Suprapubic skin (tissue), 4 donors: ENCODE results near the gene EEFSEC. TPM values are rescaled to one million over a fixed set of nuclear protein-coding genes. Genes with fewer than 3 reads are reported as not detected.

Source experiments
- DNase-seq, 2 donors: peaks; one replicate each; pipeline ENCODE4 v3.0.0-alpha.2; 2019; ENCODE audit warnings: low spot score in 2 of 2
- H3K27ac ChIP-seq: fragments of 200-600 bp; sonication (generic); one replicate; pipeline ENCODE4 v1.5.1; 2019
- H3K27me3 ChIP-seq: fragments of 200-600 bp; sonication (generic); one replicate; pipeline ENCODE4 v1.5.1; 2019
- H3K36me3 ChIP-seq: fragments of 200-600 bp; sonication (generic); one replicate; pipeline ENCODE4 v1.5.1; 2019
- H3K4me1 ChIP-seq: fragments of 200-600 bp; sonication (generic); one replicate; pipeline ENCODE4 v1.5.1; 2019
- H3K4me3 ChIP-seq: fragments of 200-600 bp; sonication (generic); one replicate; pipeline ENCODE4 v1.5.1; 2019; ENCODE audit warnings: mild to moderate bottlenecking
- H3K9me3 ChIP-seq: fragments of 200-600 bp; sonication (generic); one replicate; pipeline ENCODE4 v1.5.1; 2019
- EP300 ChIP-seq: sonication (generic); formaldehyde crosslinking; IDR thresholded peaks from one replicate; pipeline ENCODE4 v1.6.1; 2017; ENCODE audit warnings: antibody characterized with exemption
- POLR2A ChIP-seq, 2 donors: fragments of 450-650 bp; IDR thresholded peaks; one replicate each; pipeline ENCODE4 v1.6.1; 2017; ENCODE audit warnings: antibody characterized with exemption in 2 of 2, mild to moderate bottlenecking in 2 of 2, moderate library complexity in 2 of 2
- POLR2AphosphoS5 ChIP-seq, 3 donors: sonication (generic); formaldehyde crosslinking; IDR thresholded peaks; one replicate each; pipeline ENCODE4 v1.6.1; 2017; ENCODE audit warnings: antibody characterized with exemption in 3 of 3
- WGBS: methylation state at CpG from one replicate; pipeline ENCODE4 v1.1.5; 2018; 5-methylcytosine and 5-hydroxymethylcytosine counted together
- total RNA-seq, 4 donors: library from RNA; depleted of rRNA; stranded (reverse); fragments of >200 nt; gene quantifications; one replicate each; pipeline ENCODE4 v1.1.0, GENCODE V29; 2016
- TF ChIP-seq, protein P1 (sequence below), 2 donors: fragments of 200-600 bp in 1 of 2; fragments of 450-650 bp in 1 of 2; sonication (generic) in 1 of 2; IDR thresholded peaks; one replicate each; pipeline ENCODE4 v1.5.1; 2016 to 2019; ENCODE audit warnings: antibody characterized with exemption in 2 of 2, mild to moderate bottlenecking in 1 of 2, moderate library complexity in 1 of 2

Gene EEFSEC
- total RNA-seq, 4 donors from 2014 or later: 14.3 to 19.4 (median 16.7) TPM

DNA sequence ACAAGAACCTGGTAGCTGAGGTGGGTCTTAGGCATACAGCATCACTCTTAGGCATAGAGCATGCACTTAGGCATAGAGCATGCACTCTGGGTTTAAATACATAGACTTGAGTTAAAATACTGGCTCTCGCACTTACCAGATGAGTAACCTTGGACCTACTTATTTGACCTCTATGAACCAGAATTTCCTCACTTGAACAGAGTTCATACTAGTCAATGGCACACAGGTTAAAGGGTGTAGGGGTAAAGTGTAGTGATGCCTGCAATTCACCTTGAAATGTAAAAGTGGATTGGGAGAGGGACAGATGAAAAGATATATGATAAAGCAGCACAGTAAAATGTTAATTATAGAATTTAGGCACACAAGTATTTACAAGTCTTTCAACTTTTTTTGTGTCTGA is 31.3 kb upstream of the EEFSEC start:
- DNase-seq: no peak
- 100% methylated on average over 1 of the region's 1 CpG for WGBS
- no peak overlapping the region for H3K4me3 ChIP-seq

DNA sequence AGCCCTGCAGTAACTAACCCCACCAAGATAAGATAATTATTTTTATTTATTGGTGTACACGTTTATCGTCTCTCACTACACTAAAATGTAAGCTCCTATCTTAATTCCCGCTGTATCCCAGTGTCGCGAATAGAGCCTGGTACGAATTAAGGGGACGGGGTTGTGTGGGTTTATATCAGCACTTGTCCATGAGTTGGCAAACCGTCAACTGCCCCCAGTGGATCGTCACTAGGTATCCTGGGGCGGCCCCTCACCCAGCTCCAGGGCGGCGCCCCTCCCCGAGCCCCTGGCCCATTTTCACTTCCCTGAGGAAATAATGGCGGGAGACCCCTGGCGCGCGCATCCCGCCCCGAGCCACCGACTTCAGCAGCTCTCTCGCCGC is 30.1 kb upstream of the EEFSEC start:
- Histone ChIP-seq H3K9me3 (no peaks in the 10 kb centered on the region), H3K4me1 (peaks cover 12% of the 10 kb centered on the region), H3K4me3 (peak overlapping the region; percentile 74), H3K36me3 (no peaks in the 10 kb centered on the region), H3K27me3 (no peaks in the 10 kb centered on the region), H3K27ac (peak overlapping the region; percentile 68)
- WGBS: 1% methylated on average over 9 of the region's 22 CpGs
- TF ChIP-seq EP300 (no peak), POLR2AphosphoS5 (IDR thresholded peaks at IDR 0.05) (no peak), POLR2A (IDR thresholded peaks at IDR 0.05) (no peak)
- TF ChIP-seq, protein P1, sequence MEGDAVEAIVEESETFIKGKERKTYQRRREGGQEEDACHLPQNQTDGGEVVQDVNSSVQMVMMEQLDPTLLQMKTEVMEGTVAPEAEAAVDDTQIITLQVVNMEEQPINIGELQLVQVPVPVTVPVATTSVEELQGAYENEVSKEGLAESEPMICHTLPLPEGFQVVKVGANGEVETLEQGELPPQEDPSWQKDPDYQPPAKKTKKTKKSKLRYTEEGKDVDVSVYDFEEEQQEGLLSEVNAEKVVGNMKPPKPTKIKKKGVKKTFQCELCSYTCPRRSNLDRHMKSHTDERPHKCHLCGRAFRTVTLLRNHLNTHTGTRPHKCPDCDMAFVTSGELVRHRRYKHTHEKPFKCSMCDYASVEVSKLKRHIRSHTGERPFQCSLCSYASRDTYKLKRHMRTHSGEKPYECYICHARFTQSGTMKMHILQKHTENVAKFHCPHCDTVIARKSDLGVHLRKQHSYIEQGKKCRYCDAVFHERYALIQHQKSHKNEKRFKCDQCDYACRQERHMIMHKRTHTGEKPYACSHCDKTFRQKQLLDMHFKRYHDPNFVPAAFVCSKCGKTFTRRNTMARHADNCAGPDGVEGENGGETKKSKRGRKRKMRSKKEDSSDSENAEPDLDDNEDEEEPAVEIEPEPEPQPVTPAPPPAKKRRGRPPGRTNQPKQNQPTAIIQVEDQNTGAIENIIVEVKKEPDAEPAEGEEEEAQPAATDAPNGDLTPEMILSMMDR (IDR thresholded peaks at IDR 0.05): no peak
- DNase-seq: peak in 1 of 2 donors; percentile 74

More for the DNA sequence above, 31.3 kb upstream of the EEFSEC start:
- Histone ChIP-seq H3K27me3 (no peaks in the 10 kb centered on the region), H3K9me3 (no peaks in the 10 kb centered on the region), H3K36me3 (peaks cover 4% of the 10 kb centered on the region), H3K27ac (no peak overlapping the region), H3K4me1 (peaks cover 12% of the 10 kb centered on the region)
- TF ChIP-seq POLR2A (IDR thresholded peaks at IDR 0.05): no peak
- TF ChIP-seq, protein P1 (IDR thresholded peaks at IDR 0.05): no peak
- no peak for TF ChIP-seq EP300
- no peak for TF ChIP-seq POLR2AphosphoS5 (IDR thresholded peaks at IDR 0.05)

DNA sequence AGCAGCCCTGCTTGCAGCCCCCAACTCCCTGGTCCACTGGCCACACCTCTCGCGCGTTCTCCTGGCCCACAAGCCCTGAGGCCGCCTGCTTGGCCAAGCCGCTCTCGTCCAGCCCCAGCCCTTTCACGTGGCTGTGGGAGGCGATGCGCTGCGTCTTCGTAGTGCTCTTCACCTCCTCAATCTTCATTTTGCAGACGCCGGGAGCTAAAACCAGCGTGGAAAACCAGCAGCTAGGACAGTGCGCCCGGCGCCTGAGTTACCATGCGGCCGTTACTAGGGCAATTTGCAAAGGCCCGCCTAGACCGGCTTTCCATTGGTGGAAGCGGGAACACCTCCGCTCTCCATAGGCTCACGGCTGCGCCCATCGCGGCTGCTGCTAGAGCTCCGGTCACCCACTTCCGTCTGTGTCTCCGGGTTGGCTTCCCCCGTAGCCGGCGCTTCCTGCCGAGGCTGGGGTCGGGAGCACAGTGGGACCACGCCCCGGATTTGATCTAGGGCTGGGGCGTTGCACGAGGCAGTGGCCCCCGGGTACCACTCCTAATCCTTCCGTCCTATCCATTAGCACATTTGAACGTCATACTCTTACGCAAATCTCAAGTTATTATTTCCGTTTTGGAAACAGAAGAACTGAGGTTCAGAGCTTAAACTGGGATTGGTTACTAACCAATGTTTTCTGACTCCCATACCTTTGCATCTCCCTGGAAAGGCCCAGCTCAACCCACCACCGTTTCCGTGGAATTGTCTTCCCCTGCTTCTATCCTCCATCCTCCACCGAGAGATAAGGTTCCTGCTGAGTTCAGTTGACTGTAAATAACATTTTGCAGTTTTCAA is 29.5 kb upstream of the EEFSEC start, which contains the start of gene RUVBL1:
Gene RUVBL1 (minus strand): TSS at position 275 of the 831 bp plus-strand sequence. CDS start 88 bp downstream, at position 187.
- H3K4me1 ChIP-seq: peaks cover 12% of the 10 kb centered on the region
- peak within 1 kb of the TSS; percentile 68 for H3K27ac ChIP-seq
- peak in 1 of 2 donors; percentile 60 for TF ChIP-seq POLR2A (IDR thresholded peaks at IDR 0.05)
- peak; percentile 6 to 53 (median 46) for TF ChIP-seq POLR2AphosphoS5 (IDR thresholded peaks at IDR 0.05)
- no peak for TF ChIP-seq EP300
- TF ChIP-seq, protein P1 (IDR thresholded peaks at IDR 0.05): no peak
- H3K4me3 ChIP-seq: peak within 1 kb of the TSS; percentile 74
- no peaks in the 10 kb centered on the region for H3K36me3 ChIP-seq
- peak; percentile 98 for DNase-seq
- 5% methylated on average over 29 of the region's 47 CpGs for WGBS
- H3K9me3 ChIP-seq: no peaks in the 10 kb centered on the region
- no peaks in the 10 kb centered on the region for H3K27me3 ChIP-seq

DNA sequence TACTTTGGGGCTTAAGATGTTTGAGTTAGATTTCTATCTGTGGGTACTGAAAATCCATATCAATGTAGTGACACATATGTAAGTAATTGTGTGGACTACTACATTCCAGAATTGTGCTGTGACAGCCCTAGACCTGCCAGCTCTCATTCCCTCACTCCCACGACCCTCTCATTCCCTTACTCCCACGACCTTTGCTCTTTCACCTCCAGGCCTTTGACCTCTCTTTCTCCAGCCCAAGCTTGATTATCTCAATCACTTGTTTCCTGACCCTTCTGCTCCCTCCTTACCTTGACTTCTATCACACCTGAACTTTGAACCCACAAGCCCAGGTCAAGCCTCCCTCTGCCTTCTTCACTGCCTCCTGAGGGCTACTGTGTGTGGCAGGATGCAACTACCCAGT is 26.0 kb upstream of the EEFSEC start:
- Histone ChIP-seq H3K4me3 (no peak overlapping the region), H3K27ac (no peak overlapping the region), H3K27me3 (no peaks in the 10 kb centered on the region), H3K4me1 (peaks cover 9% of the 10 kb centered on the region), H3K36me3 (no peaks in the 10 kb centered on the region), H3K9me3 (no peaks in the 10 kb centered on the region)
- TF ChIP-seq POLR2A (IDR thresholded peaks at IDR 0.05) (no peak), POLR2AphosphoS5 (IDR thresholded peaks at IDR 0.05) (no peak), EP300 (no peak)
- TF ChIP-seq, protein P1 (IDR thresholded peaks at IDR 0.05): no peak
- DNase-seq: no peak
- WGBS: 58% methylated on average over 2 of the region's 2 CpGs

DNA sequence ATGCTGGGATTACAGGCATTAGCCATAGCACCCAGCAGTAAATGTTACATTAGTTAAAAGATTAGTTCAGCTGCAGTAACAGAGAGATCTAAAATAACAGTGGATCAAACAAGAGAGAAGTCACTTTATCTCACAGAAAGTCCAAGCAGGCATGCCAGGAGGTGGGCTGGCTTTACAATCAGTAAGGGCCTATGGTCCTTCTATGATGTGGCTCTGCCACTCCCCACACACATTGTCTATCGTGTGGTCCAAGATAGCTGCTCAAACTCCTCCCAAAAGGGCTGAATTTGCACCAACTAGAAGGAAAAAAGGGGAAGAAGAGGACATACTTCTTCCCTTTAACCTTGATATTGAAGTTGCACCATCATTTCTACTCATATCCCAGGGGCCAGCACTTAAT is 25.0 kb upstream of the EEFSEC start:
- Histone ChIP-seq H3K9me3 (no peaks in the 10 kb centered on the region), H3K4me1 (no peaks in the 10 kb centered on the region), H3K27me3 (no peaks in the 10 kb centered on the region), H3K4me3 (no peak overlapping the region), H3K36me3 (no peaks in the 10 kb centered on the region), H3K27ac (no peak overlapping the region)
- TF ChIP-seq EP300: no peak
- no peak for TF ChIP-seq POLR2A (IDR thresholded peaks at IDR 0.05)
- TF ChIP-seq, protein P1 (IDR thresholded peaks at IDR 0.05): no peak
- TF ChIP-seq POLR2AphosphoS5 (IDR thresholded peaks at IDR 0.05): no peak
- no peak for DNase-seq
- 67% methylated on average over 1 of the region's 1 CpG for WGBS
